GM12878 (cell line): ENCODE measurements around the gene RUBCNL. TPM values are rescaled to one million over a fixed set of nuclear protein-coding genes. Genes with fewer than 3 reads are reported as not detected.

Source experiments
- ATAC-seq: fragments of 200-7000 bp; cut with Tn5 transposase; 3 replicates; pipeline ENCODE4 v1.9.1; 2020; ENCODE audit warnings: mild to moderate bottlenecking, moderate library complexity
- BruUV-seq: library from RNA; stranded (reverse); fragments of 400-500 nt; replicated peaks from 2 replicates; lab custom pipeline; 2021; lab: Mats Ljungman, UMichigan
- CTCF ChIA-PET: fragments of 300-600 bp; sonication (Branson Sonifier 250); formaldehyde crosslinking; extraction: SDS; loops from one replicate; lab custom pipeline; 2021; ENCODE audit warnings: inconsistent platforms; lab: Yijun Ruan, JAX
- POLR2A ChIA-PET: fragments of 350-600 bp; formaldehyde crosslinking; extraction: SDS; loops from one replicate; lab custom pipeline; 2021; ENCODE audit warnings: inconsistent platforms; lab: Charles Lee
- RAD21 ChIA-PET: fragments of 300-600 bp; sonication (Branson Sonifier 250); formaldehyde crosslinking; loops from one replicate; lab custom pipeline; 2023; ENCODE audit warnings: antibody characterized with exemption; ENCODE audit not compliant: unreplicated experiment; lab: Charles Lee
- SMC1A ChIA-PET: fragments of 300-600 bp; sonication (Branson Sonifier 250); formaldehyde crosslinking; loops from one replicate; lab custom pipeline; 2023; ENCODE audit not compliant: unreplicated experiment, uncharacterized antibody; lab: Charles Lee
- DNase-seq: peaks from one replicate; pipeline ENCODE4 v3.0.0-alpha.2; 2011; ENCODE audit warnings: low read depth, low spot score
- FAIRE-seq: peaks from 3 replicates; lab custom pipeline; 2011; peaks lifted over from hg19 to GRCh38; lab: Jason Lieb, UNC
- H2AFZ ChIP-seq: 2 replicates; pipeline ENCODE4 v1.6.0; 2011; ENCODE audit warnings: low read depth, low read length, control low read depth; ENCODE audit not compliant: control insufficient read depth
- H3K27ac ChIP-seq: 2 replicates; pipeline ENCODE4 v1.5.1; 2011; ENCODE audit warnings: control low read depth; ENCODE audit not compliant: control insufficient read depth, insufficient read depth
- H3K27me3 ChIP-seq, 2 experiments: replicated peaks in 1 of 2; 2 replicates each; pipeline versions ENCODE4 v1.6.0 to v1.6.1; 2011; ENCODE audit warnings: low read length in 1 of 2; ENCODE audit not compliant: control insufficient read depth in 2 of 2, insufficient read depth in 2 of 2
- H3K36me3 ChIP-seq, 2 experiments: 2 replicates each; pipeline ENCODE4 v1.5.1; 2011; ENCODE audit warnings: low read length in 1 of 2; ENCODE audit not compliant: control insufficient read depth in 2 of 2, insufficient read depth in 2 of 2
- H3K4me1 ChIP-seq: 2 replicates; pipeline ENCODE4 v1.6.1; 2011; ENCODE audit warnings: mild to moderate bottlenecking, low read length, moderate library complexity, mixed read lengths; ENCODE audit not compliant: control insufficient read depth, insufficient read depth
- H3K4me2 ChIP-seq: 2 replicates; pipeline ENCODE4 v1.6.0; 2011; ENCODE audit warnings: control low read depth; ENCODE audit not compliant: control insufficient read depth, insufficient read depth
- H3K4me3 ChIP-seq: fragments of 200-600 bp; sonication (generic); 2 replicates; pipeline ENCODE4 v1.5.1; 2016
- H3K79me2 ChIP-seq: 2 replicates; pipeline ENCODE4 v1.6.0; 2011; ENCODE audit warnings: low read length; ENCODE audit not compliant: control insufficient read depth, insufficient read depth
- H3K9ac ChIP-seq: 2 replicates; pipeline ENCODE4 v1.8.0; 2011; ENCODE audit warnings: low read length, control low read depth, mixed read lengths; ENCODE audit not compliant: control insufficient read depth, insufficient read depth
- H3K9me3 ChIP-seq: replicated peaks from 3 replicates; pipeline ENCODE4 v1.5.1; 2011; ENCODE audit warnings: mild to moderate bottlenecking, low read length; ENCODE audit not compliant: control insufficient read depth, insufficient read depth
- H4K20me1 ChIP-seq: 2 replicates; pipeline ENCODE4 v1.6.0; 2011; ENCODE audit not compliant: control insufficient read depth, insufficient read depth
- BACH1 ChIP-seq: fragments of 450-650 bp; IDR thresholded peaks from 2 replicates; pipeline ENCODE4 v1.6.1; 2017; ENCODE audit warnings: mild to moderate bottlenecking, borderline replicate concordance
- BHLHE40 ChIP-seq, 2 experiments: fragments of 450-650 bp in 1 of 2; IDR thresholded peaks; 2 replicates each; pipeline ENCODE4 v1.6.1; 2011 to 2017; ENCODE audit warnings: low read depth in 2 of 2, borderline replicate concordance in 1 of 2, improper control_type of control experiment in 1 of 2, low read length in 1 of 2, mild to moderate bottlenecking in 1 of 2
- EGR1 ChIP-seq, 2 experiments: IDR thresholded peaks; 1 replicate in 1 of 2; 2 replicates in 1 of 2; pipeline ENCODE4 v1.6.1; 2011 to 2012; ENCODE audit warnings: low read depth in 2 of 2, low read length in 2 of 2, borderline replicate concordance in 1 of 2, mild to moderate bottlenecking in 1 of 2, moderate library complexity in 1 of 2
- FOS ChIP-seq: IDR thresholded peaks from 3 replicates; pipeline ENCODE4 v1.6.1; 2011; ENCODE audit warnings: borderline replicate concordance; ENCODE audit not compliant: insufficient read length; ENCODE audit errors: extremely low read depth
- NBN ChIP-seq: fragments of 450-650 bp; IDR thresholded peaks from 2 replicates; pipeline ENCODE4 v1.6.1; 2016
- NFIC ChIP-seq: IDR thresholded peaks from 2 replicates; pipeline ENCODE4 v1.6.1; 2012; ENCODE audit warnings: low read depth, mild to moderate bottlenecking, inconsistent platforms, low read length, moderate library complexity
- NFXL1 ChIP-seq: fragments of 450-650 bp; IDR thresholded peaks from 2 replicates; pipeline ENCODE4 v1.6.1; 2017; ENCODE audit warnings: antibody characterized with exemption, mild to moderate bottlenecking, borderline replicate concordance
- NFYA ChIP-seq: IDR thresholded peaks from 2 replicates; pipeline ENCODE4 v1.6.1; 2011; ENCODE audit warnings: low read depth, mild to moderate bottlenecking, low read length, improper control_type of control experiment, borderline replicate concordance
- NFYB ChIP-seq: IDR thresholded peaks from 2 replicates; pipeline ENCODE4 v1.6.1; 2011; ENCODE audit warnings: low read depth, mild to moderate bottlenecking, low read length, improper control_type of control experiment, moderate library complexity; ENCODE audit not compliant: insufficient read depth
- PAX5 ChIP-seq: IDR thresholded peaks from 2 replicates; pipeline ENCODE4 v1.6.1; 2011; ENCODE audit warnings: low read depth, low read length, borderline replicate concordance
- RCOR1 ChIP-seq: conservative IDR thresholded peaks from 2 replicates; pipeline ENCODE4 v1.6.1; 2012; ENCODE audit warnings: low read depth, low read length, improper control_type of control experiment
- RUNX3 ChIP-seq: IDR thresholded peaks from 2 replicates; pipeline ENCODE4 v1.6.1; 2012; ENCODE audit warnings: low read length, inconsistent platforms
- YBX1 ChIP-seq: fragments of 450-650 bp; IDR thresholded peaks from 2 replicates; pipeline ENCODE4 v1.6.1; 2016; ENCODE audit warnings: antibody characterized with exemption
- ZNF622 ChIP-seq: fragments of 450-650 bp; IDR thresholded peaks from 2 replicates; pipeline ENCODE4 v1.6.1; 2017; ENCODE audit warnings: mild to moderate bottlenecking, inconsistent platforms
- WGBS: methylation state at CpG from one replicate; pipeline ENCODE4 v1.1.6; 2016; ENCODE audit warnings: low lambda C conversion rate; ENCODE audit not compliant: insufficient replicate concordance, insufficient coverage; ENCODE audit errors: missing lambda C conversion rate; 5-methylcytosine and 5-hydroxymethylcytosine counted together
- in situ Hi-C: fragments of 300-500 bp; cut with MboI; formaldehyde crosslinking; loops from 9 replicates; pipeline ENCODE4 v1.14.3; 2018; ENCODE audit warnings: mixed read lengths
- intact Hi-C: fragments of 100-400 bp; cut with micrococcal nuclease; formaldehyde crosslinking; loops from one replicate; pipeline ENCODE4 v1.14.2; 2022; ENCODE audit not compliant: unreplicated experiment
- polyA plus RNA-seq, 11 experiments: library from polyadenylated mRNA; depleted of rRNA in 4 of 11; unstranded in 6 of 11; stranded (reverse) in 5 of 11; fragments of >200 nt; fragmentation: Nextera tagmentation in 4 of 11; fragmentation: Illumina TruSeq in 1 of 11; extraction: Ambion mirVana in 4 of 11; extraction: Trizol in 1 of 11; gene quantifications; 1 replicate in 1 of 11; 2 replicates in 10 of 11; pipeline versions ENCODE4 v1.2.1 to v1.2.3, GENCODE V29; 2011 to 2016; ENCODE audit warnings: inconsistent platforms in 2 of 11, missing spikeins in 2 of 11, low read depth in 1 of 11
- total RNA-seq, 4 experiments: library from RNA; depleted of rRNA in 3 of 4; stranded (reverse); fragments of >200 nt in 3 of 4; fragmentation: Illumina TruSeq in 1 of 4; extraction: Trizol in 1 of 4; gene quantifications; 2 replicates each; pipeline versions ENCODE4 v1.2.1 to v1.2.3, GENCODE V29; 2013 to 2021
- TF ChIP-seq, protein P1 (sequence below): fragments of 450-650 bp; IDR thresholded peaks from 2 replicates; pipeline ENCODE4 v1.6.1; 2017; ENCODE audit warnings: mild to moderate bottlenecking

RUBCNL gene
- total and polyA plus RNA-seq, 10 of the 15 experiments (the other 5 are each of a cell fraction or from before 2014, with no cell fraction given), result 0.71 to 51.9 (median 38.2) TPM

DNA sequence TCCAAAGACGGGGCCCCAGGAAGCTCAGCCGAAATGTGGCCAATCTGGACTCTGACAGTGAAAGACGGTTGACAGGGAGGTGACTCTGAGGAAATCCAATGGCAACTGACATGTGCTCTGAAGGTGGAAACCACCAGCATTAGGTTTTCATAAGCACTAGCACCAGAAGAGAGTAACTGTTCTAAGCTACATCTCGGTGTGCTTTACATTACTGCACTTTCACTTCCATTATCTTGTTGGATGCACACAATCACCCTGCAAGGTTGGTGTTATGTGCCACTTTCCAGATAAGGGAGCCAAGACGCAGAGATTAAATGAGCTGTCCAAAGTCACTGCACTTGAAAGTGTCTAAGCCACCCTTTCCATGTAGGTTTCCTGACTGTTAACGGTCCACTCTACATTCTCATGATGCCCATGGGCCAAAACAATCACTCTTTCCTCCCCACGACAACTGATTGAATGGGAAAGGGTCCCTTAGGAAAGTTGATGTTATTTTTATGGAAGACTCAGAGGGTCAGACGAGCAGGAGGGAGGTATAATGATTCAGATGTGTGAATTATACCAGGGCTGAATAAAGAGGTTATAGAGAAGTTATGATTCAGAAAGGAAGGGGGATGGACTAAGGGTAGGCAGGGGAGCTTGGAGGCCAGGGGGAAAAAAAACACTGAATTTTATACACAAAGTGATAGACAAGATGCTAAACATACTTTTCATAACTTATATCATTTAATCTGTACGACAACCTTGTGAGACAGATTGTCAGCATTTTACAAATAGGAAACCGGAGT is 52.8 kb downstream of the RUBCNL start:
- H3K36me3 ChIP-seq, result peaks cover 0 to 3% of the 10 kb centered on the region in 2 experiments; a peak in 1 of 4 replicates

DNA sequence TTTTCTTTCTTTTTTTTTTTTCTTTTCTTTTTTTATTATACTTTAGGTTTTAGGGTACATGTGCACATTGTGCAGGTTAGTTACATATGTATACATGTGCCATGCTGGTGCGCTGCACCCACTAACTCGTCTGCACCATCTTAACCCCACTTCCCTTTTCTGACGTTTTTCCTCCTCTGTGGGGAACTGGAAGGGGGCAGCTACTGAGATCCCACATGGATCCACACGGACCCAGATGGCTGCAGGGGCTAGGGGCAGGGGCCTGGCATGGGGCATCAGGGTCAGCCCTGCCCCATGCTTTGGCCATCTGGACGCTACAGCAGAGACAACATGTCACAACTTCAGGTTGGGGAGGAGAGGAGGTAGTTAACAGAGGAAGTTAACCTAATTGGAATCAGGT is 54.3 kb downstream of the RUBCNL start:
- in situ Hi-C loops (no loop called here), intact Hi-C loops (no loop called here)
- 36% methylated on average over 5 of the region's 5 CpGs for WGBS
- ChIA-PET POLR2A (interaction anchor here (0.7 kb wide), 1 partner anchor 67 kb away, joined by 5 read pairs; no protein-coding TSS in a partner anchor), RAD21 (no interaction called here), SMC1A (no interaction called here), CTCF (no interaction called here)
- H4K20me1 ChIP-seq, result no peaks in the 10 kb centered on the region
- FAIRE-seq, result no peak
- no peak for ATAC-seq
- no TSS peak for BruUV-seq
- peaks cover 6% of the 10 kb centered on the region for H3K4me1 ChIP-seq
- H3K9ac ChIP-seq, result no peak overlapping the region
- H3K4me2 ChIP-seq, result no peak overlapping the region
- TF ChIP-seq EGR1 (IDR thresholded peaks at IDR 0.05; ENCODE audit: borderline replicate concordance in 1 of 2, low read depth in 2 of 2, low read length in 2 of 2) (no peak), RCOR1 (no peak), NBN (no peak), BACH1 (no peak), PAX5 (no peak), FOS (no peak), NFIC (no peak), NFXL1 (no peak), RUNX3 (no peak)
- TF ChIP-seq, protein P1, sequence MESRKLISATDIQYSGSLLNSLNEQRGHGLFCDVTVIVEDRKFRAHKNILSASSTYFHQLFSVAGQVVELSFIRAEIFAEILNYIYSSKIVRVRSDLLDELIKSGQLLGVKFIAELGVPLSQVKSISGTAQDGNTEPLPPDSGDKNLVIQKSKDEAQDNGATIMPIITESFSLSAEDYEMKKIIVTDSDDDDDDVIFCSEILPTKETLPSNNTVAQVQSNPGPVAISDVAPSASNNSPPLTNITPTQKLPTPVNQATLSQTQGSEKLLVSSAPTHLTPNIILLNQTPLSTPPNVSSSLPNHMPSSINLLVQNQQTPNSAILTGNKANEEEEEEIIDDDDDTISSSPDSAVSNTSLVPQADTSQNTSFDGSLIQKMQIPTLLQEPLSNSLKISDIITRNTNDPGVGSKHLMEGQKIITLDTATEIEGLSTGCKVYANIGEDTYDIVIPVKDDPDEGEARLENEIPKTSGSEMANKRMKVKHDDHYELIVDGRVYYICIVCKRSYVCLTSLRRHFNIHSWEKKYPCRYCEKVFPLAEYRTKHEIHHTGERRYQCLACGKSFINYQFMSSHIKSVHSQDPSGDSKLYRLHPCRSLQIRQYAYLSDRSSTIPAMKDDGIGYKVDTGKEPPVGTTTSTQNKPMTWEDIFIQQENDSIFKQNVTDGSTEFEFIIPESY, result no peak
- no peak overlapping the region for H2AFZ ChIP-seq
- H3K36me3 ChIP-seq, result peaks cover 0 to under 1% of the 10 kb centered on the region in 2 experiments; a peak in 1 of 4 replicates
- H3K27ac ChIP-seq, result no peak overlapping the region
- no peak overlapping the region for H3K4me3 ChIP-seq
- H3K9me3 ChIP-seq, result peaks cover 1% of the 10 kb centered on the region; the same call in 1 of the 3 replicates
- DNase-seq, result no peak
- no peaks in the 10 kb centered on the region for H3K27me3 ChIP-seq
- H3K79me2 ChIP-seq, result no peaks in the 10 kb centered on the region

More for the DNA sequence above, 52.8 kb downstream of the RUBCNL start:
- in situ Hi-C loops (no loop called here), intact Hi-C loops (no loop called here)
- Histone ChIP-seq H3K9me3 (peaks cover 1% of the 10 kb centered on the region; the same call in 1 of the 3 replicates), H3K4me2 (peak overlapping the region; percentile 30), H3K27me3 (no peaks in the 10 kb centered on the region), H3K9ac (no peak overlapping the region), H3K4me1 (peaks cover 18% of the 10 kb centered on the region), H3K4me3 (no peak overlapping the region), H4K20me1 (no peaks in the 10 kb centered on the region), H3K79me2 (no peaks in the 10 kb centered on the region), H2AFZ (no peak overlapping the region), H3K27ac (no peak overlapping the region)
- FAIRE-seq (peak; percentile 7), DNase-seq (no peak), ATAC-seq (peak; percentile 51)
- SMC1A ChIA-PET, result interaction anchor here (0.6 to 1.5 kb wide), 6 partner anchors 11 to 221 kb away, joined by 3 to 5 read pairs (median 3); no protein-coding TSS in a partner anchor
- CTCF ChIA-PET, result interaction anchor here (0.6 to 1.3 kb wide), 4 partner anchors 11 to 70 kb away, joined by 3 to 5 read pairs (median 3); no protein-coding TSS in a partner anchor
- no TSS peak for BruUV-seq
- RAD21 ChIA-PET, result no interaction called here
- POLR2A ChIA-PET, result interaction anchor here (0.6 to 1.0 kb wide), 2 partner anchors 50 to 163 kb away, joined by 3 read pairs; no protein-coding TSS in a partner anchor
- WGBS, result 44% methylated on average over 10 of the region's 10 CpGs
- TF ChIP-seq NFYA (no peak), BHLHE40 (IDR thresholded peaks at IDR 0.05; ENCODE audit: borderline replicate concordance in 1 of 2, low read depth in 2 of 2, low read length in 1 of 2) (no peak), ZNF622 (no peak), YBX1 (no peak), NFYB (no peak)
